ENCODE results near the gene CTSD.

The CTSD gene

GRCh38 chr11:1792461-1792860 is 28.7 kb upstream of the CTSD start:
- POLR2A ChIA-PET = no interaction called here
- no peak for DNase-seq (ENCODE audit: extremely low spot score)
- TF ChIP-seq FOXA1 (IDR thresholded peaks at IDR 0.05) = no peak
- no peak for TF ChIP-seq SUZ12 (IDR thresholded peaks at IDR 0.05)
- CTCF ChIA-PET = no interaction called here

- CTCF ChIA-PET = no interaction called here
- no peak for TF ChIP-seq L3MBTL2 (conservative IDR thresholded peaks at IDR 0.05)
- no peak for TF ChIP-seq FOXA1 (IDR thresholded peaks at IDR 0.05)
- no peak for TF ChIP-seq ELF4 (IDR thresholded peaks at IDR 0.05)
- no peak for TF ChIP-seq NFRKB (IDR thresholded peaks at IDR 0.05)
- no peak for TF ChIP-seq BHLHE40 (IDR thresholded peaks at IDR 0.05; ENCODE audit: borderline replicate concordance)
- no peak for DNase-seq (ENCODE audit: extremely low spot score)
- POLR2A ChIA-PET = no interaction called here
These were observed 28.2 kb upstream of the CTSD start for GRCh38 chr11:1791912-1792311.

DNA sequence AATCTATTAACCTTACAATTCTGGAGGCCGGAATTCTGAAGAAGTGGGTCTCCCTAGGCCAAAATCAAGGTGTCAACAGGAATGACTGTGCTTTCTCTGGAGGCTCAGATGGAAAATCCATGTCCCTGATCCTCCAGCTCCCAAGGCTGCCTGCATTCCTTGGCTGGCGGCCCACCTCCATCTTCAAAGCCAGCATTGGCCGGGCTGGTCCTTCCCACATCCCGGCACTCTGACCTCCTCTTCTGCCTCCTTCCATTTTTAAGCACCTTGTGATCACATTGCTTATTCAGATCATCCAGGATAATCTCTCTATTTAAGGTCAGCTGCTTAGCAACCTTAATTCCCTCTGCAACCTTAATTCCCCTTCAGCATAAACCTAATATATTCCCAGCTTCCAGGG is 22.7 kb upstream of the CTSD start:
- DNase-seq (ENCODE audit: extremely low spot score) = no peak
- ChIA-PET POLR2A (no interaction called here), CTCF (interaction anchor here (0.7 kb wide), 1 partner anchor 10 kb away, joined by 3 read pairs; no protein-coding TSS in a partner anchor)
- TF ChIP-seq SP1 (IDR thresholded peaks at IDR 0.05) (no peak), NFRKB (IDR thresholded peaks at IDR 0.05) (no peak), LEF1 (IDR thresholded peaks at IDR 0.05; ENCODE audit: borderline replicate concordance) (no peak), HDGF (IDR thresholded peaks at IDR 0.05; ENCODE audit: borderline replicate concordance) (no peak)

GRCh38 chr11:1785749-1786413 is 22.2 kb upstream of the CTSD start:
- no peak for DNase-seq (ENCODE audit: extremely low spot score)
- TF ChIP-seq PKNOX1 (IDR thresholded peaks at IDR 0.05) (no peak), L3MBTL2 (conservative IDR thresholded peaks at IDR 0.05) (no peak), ARNT (IDR thresholded peaks at IDR 0.05) (no peak), LEF1 (IDR thresholded peaks at IDR 0.05; ENCODE audit: borderline replicate concordance) (no peak), NFRKB (IDR thresholded peaks at IDR 0.05) (no peak), HDGF (IDR thresholded peaks at IDR 0.05; ENCODE audit: borderline replicate concordance) (no peak), FOXM1 (IDR thresholded peaks at IDR 0.05; ENCODE audit: borderline replicate concordance) (no peak), SUZ12 (IDR thresholded peaks at IDR 0.05) (no peak), FOXK2 (IDR thresholded peaks at IDR 0.05) (no peak), CTBP1 (IDR thresholded peaks at IDR 0.05; ENCODE audit: borderline replicate concordance) (no peak)
- POLR2A ChIA-PET = no interaction called here
- CTCF ChIA-PET = no interaction called here

- ChIA-PET CTCF (interaction anchor here (0.6 kb wide), 1 partner anchor 366 kb away, joined by 3 read pairs; no protein-coding TSS in a partner anchor), POLR2A (no interaction called here)
- TF ChIP-seq FOXM1 (IDR thresholded peaks at IDR 0.05; ENCODE audit: borderline replicate concordance) = no peak
- no peak for TF ChIP-seq NFRKB (IDR thresholded peaks at IDR 0.05)
- TF ChIP-seq FOXA1 (IDR thresholded peaks at IDR 0.05) = no peak
- TF ChIP-seq LEF1 (IDR thresholded peaks at IDR 0.05; ENCODE audit: borderline replicate concordance) = no peak
- no peak for TF ChIP-seq L3MBTL2 (conservative IDR thresholded peaks at IDR 0.05)
- TF ChIP-seq FOXK2 (IDR thresholded peaks at IDR 0.05) = no peak
- TF ChIP-seq HDGF (IDR thresholded peaks at IDR 0.05; ENCODE audit: borderline replicate concordance) = no peak
- DNase-seq (ENCODE audit: extremely low spot score) = no peak
These were observed 21.3 kb upstream of the CTSD start for GRCh38 chr11:1784761-1785650.

GRCh38 chr11:1783725-1784529 is 20.2 kb upstream of the CTSD start:
- TF ChIP-seq CTBP1 (IDR thresholded peaks at IDR 0.05; ENCODE audit: borderline replicate concordance) (no peak), TARDBP (IDR thresholded peaks at IDR 0.05) (no peak), FOXK2 (IDR thresholded peaks at IDR 0.05) (no peak), HDGF (IDR thresholded peaks at IDR 0.05; ENCODE audit: borderline replicate concordance) (no peak), ARNT (IDR thresholded peaks at IDR 0.05) (no peak)
- POLR2A ChIA-PET = no interaction called here
- CTCF ChIA-PET = no interaction called here
- no peak for DNase-seq (ENCODE audit: extremely low spot score)

- ChIA-PET POLR2A (no interaction called here), CTCF (interaction anchor here (1.6 kb wide), 1 partner anchor 10 kb away, joined by 4 read pairs; no protein-coding TSS in a partner anchor)
- DNase-seq (ENCODE audit: extremely low spot score) = no peak
- TF ChIP-seq TARDBP (IDR thresholded peaks at IDR 0.05) = no peak
- TF ChIP-seq FOXA1 (IDR thresholded peaks at IDR 0.05) = no peak
- no peak for TF ChIP-seq BHLHE40 (IDR thresholded peaks at IDR 0.05; ENCODE audit: borderline replicate concordance)
- no peak for TF ChIP-seq FOXK2 (IDR thresholded peaks at IDR 0.05)
- no peak for TF ChIP-seq ELF4 (IDR thresholded peaks at IDR 0.05)
These were observed 19.4 kb upstream of the CTSD start for GRCh38 chr11:1782831-1783724.

Measured in HEK293T (cell line).